A549 (cell line): ENCODE results near the gene MCOLN2.

Experiments used
- CHD2 ChIP-seq: fragments of 150-350 bp; IDR thresholded peaks from 2 replicates; pipeline ENCODE4 v1.6.1; 2014; ENCODE audit warnings: low read length; ENCODE audit not compliant: partially characterized antibody
- EP300 ChIP-seq, 2 experiments: fragments of >200 bp; sonication (Bioruptor Twin); formaldehyde crosslinking; IDR thresholded peaks; 2 replicates in 1 of 2; 3 replicates in 1 of 2; pipeline ENCODE4 v1.6.1; 2016 to 2017
- HOXB5 ChIP-seq: fragments of 250-450 bp; sonication (Bioruptor Pico); IDR thresholded peaks from 2 replicates; pipeline ENCODE4 v1.5.0; 2020; ENCODE audit warnings: mild to moderate bottlenecking, moderate library complexity
- POLR2A ChIP-seq: IDR thresholded peaks from 2 replicates; pipeline ENCODE4 v1.6.1; 2012; ENCODE audit warnings: mild to moderate bottlenecking, low read length
- TF ChIP-seq, protein P1 (sequence below): fragments of >200 bp; sonication (Bioruptor Twin); formaldehyde crosslinking; IDR thresholded peaks from 3 replicates; pipeline ENCODE4 v1.5.1; 2016

DNA sequence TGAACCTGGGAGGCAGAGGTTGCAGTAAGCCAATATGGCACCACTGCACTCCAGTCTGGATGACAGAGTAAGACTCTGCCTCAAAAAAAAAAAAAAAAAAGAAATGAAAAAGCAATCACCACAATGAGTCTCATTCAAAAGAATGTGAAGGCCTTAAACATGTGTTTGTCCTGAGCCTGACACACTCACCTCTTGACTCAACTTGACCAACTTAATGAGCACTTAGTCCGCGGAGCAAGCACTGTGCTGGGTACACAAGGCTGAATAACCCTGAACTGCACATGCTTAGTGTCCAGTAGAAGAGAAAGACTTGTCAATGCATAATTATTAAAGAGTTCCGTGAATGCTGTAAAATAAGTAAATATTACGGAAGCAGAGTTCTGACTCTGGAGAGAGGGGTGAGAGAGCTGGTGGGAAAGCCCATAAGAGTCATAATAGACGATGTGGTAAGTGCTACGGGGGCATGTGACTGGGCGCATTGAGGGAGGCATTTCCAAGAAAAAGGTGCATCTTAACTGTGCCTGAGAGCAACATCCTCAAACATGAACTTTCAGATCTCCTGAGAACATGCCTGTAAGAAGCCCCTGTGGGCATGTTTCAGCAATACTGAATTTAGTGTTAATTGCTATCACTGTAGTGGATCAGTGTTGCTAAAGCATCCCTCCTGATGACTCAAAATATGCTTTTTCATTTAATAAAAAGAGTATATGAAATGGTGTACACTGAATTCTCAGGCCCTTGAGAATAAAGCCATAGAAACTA lies 27.2 kb downstream of the MCOLN2 start:
- no peak for TF ChIP-seq EP300 (IDR thresholded peaks at IDR 0.05)
- TF ChIP-seq POLR2A: no peak
- no peak for TF ChIP-seq HOXB5 (CRISPR knock-in tag)
- no peak for TF ChIP-seq CHD2
- TF ChIP-seq, protein P1, sequence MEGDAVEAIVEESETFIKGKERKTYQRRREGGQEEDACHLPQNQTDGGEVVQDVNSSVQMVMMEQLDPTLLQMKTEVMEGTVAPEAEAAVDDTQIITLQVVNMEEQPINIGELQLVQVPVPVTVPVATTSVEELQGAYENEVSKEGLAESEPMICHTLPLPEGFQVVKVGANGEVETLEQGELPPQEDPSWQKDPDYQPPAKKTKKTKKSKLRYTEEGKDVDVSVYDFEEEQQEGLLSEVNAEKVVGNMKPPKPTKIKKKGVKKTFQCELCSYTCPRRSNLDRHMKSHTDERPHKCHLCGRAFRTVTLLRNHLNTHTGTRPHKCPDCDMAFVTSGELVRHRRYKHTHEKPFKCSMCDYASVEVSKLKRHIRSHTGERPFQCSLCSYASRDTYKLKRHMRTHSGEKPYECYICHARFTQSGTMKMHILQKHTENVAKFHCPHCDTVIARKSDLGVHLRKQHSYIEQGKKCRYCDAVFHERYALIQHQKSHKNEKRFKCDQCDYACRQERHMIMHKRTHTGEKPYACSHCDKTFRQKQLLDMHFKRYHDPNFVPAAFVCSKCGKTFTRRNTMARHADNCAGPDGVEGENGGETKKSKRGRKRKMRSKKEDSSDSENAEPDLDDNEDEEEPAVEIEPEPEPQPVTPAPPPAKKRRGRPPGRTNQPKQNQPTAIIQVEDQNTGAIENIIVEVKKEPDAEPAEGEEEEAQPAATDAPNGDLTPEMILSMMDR: no peak
